Measurements from ENCODE around the gene GZMM. TPM values are rescaled to one million over a fixed set of nuclear protein-coding genes. Genes with fewer than 3 reads are reported as not detected.

GZMM gene
- total and polyA plus RNA-seq, 2 of the 13 experiments (the other 11 are each of a cell fraction or from before 2014, with no cell fraction given) = 0.07 TPM; not detected in 1

GRCh38 chr19:531009-531752 lies 12.7 kb upstream of the GZMM start (continued):
- TF ChIP-seq KIAA2018 (CRISPR knock-in tag; IDR thresholded peaks at IDR 0.05; ENCODE audit: borderline replicate concordance) (no peak), FOXA3 (CRISPR knock-in tag; IDR thresholded peaks at IDR 0.05) (0 out of 2 replicates have a peak, but pooled peaks have one; percentile 6), ZFX (CRISPR knock-in tag; IDR thresholded peaks at IDR 0.05; ENCODE audit: low read depth) (peak; percentile 77), ELF1 (CRISPR knock-in tag; IDR thresholded peaks at IDR 0.05) (peak; percentile 37; the same call in 1 of the 2 replicates), ZNF124 (CRISPR knock-in tag; IDR thresholded peaks at IDR 0.05) (no peak), NONO (IDR thresholded peaks at IDR 0.05) (no peak), NONO (CRISPR knock-in tag; conservative IDR thresholded peaks at IDR 0.05) (peak; percentile 71), RBM39 (IDR thresholded peaks at IDR 0.05; ENCODE audit: low read depth, low read length, poor library complexity, severe bottlenecking) (peak; percentile 14), ZNF607 (CRISPR knock-in tag; IDR thresholded peaks at IDR 0.05; ENCODE audit: borderline replicate concordance) (peak; percentile 68; the same call in 1 of the 2 replicates)
- TF ChIP-seq, protein P1, sequence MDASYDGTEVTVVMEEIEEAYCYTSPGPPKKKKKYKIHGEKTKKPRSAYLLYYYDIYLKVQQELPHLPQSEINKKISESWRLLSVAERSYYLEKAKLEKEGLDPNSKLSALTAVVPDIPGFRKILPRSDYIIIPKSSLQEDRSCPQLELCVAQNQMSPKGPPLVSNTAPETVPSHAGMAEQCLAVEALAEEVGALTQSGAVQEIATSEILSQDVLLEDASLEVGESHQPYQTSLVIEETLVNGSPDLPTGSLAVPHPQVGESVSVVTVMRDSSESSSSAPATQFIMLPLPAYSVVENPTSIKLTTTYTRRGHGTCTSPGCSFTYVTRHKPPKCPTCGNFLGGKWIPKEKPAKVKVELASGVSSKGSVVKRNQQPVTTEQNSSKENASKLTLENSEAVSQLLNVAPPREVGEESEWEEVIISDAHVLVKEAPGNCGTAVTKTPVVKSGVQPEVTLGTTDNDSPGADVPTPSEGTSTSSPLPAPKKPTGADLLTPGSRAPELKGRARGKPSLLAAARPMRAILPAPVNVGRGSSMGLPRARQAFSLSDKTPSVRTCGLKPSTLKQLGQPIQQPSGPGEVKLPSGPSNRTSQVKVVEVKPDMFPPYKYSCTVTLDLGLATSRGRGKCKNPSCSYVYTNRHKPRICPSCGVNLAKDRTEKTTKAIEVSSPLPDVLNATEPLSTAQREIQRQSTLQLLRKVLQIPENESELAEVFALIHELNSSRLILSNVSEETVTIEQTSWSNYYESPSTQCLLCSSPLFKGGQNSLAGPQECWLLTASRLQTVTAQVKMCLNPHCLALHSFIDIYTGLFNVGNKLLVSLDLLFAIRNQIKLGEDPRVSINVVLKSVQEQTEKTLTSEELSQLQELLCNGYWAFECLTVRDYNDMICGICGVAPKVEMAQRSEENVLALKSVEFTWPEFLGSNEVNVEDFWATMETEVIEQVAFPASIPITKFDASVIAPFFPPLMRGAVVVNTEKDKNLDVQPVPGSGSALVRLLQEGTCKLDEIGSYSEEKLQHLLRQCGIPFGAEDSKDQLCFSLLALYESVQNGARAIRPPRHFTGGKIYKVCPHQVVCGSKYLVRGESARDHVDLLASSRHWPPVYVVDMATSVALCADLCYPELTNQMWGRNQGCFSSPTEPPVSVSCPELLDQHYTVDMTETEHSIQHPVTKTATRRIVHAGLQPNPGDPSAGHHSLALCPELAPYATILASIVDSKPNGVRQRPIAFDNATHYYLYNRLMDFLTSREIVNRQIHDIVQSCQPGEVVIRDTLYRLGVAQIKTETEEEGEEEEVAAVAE (CRISPR knock-in tag; IDR thresholded peaks at IDR 0.05; ENCODE audit: borderline replicate concordance) = peak; percentile 13; the same call in 1 of the 2 replicates
- TF ChIP-seq, protein P2, sequence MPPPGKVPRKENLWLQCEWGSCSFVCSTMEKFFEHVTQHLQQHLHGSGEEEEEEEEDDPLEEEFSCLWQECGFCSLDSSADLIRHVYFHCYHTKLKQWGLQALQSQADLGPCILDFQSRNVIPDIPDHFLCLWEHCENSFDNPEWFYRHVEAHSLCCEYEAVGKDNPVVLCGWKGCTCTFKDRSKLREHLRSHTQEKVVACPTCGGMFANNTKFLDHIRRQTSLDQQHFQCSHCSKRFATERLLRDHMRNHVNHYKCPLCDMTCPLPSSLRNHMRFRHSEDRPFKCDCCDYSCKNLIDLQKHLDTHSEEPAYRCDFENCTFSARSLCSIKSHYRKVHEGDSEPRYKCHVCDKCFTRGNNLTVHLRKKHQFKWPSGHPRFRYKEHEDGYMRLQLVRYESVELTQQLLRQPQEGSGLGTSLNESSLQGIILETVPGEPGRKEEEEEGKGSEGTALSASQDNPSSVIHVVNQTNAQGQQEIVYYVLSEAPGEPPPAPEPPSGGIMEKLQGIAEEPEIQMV (CRISPR knock-in tag; IDR thresholded peaks at IDR 0.05; ENCODE audit: low read depth) = 0 out of 2 replicates have a peak, but pooled peaks have one; percentile 32
- TF ChIP-seq, protein P3, sequence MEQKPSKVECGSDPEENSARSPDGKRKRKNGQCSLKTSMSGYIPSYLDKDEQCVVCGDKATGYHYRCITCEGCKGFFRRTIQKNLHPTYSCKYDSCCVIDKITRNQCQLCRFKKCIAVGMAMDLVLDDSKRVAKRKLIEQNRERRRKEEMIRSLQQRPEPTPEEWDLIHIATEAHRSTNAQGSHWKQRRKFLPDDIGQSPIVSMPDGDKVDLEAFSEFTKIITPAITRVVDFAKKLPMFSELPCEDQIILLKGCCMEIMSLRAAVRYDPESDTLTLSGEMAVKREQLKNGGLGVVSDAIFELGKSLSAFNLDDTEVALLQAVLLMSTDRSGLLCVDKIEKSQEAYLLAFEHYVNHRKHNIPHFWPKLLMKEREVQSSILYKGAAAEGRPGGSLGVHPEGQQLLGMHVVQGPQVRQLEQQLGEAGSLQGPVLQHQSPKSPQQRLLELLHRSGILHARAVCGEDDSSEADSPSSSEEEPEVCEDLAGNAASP (CRISPR knock-in tag; IDR thresholded peaks at IDR 0.05; ENCODE audit: borderline replicate concordance) = 0 out of 2 replicates have a peak, but pooled peaks have one; percentile 5

All from HepG2 (cell line).